ENCODE measurements around the gene GMNN. TPM values are rescaled to one million over a fixed set of nuclear protein-coding genes. Genes with fewer than 3 reads are reported as not detected.

The GMNN gene
- total RNA-seq, 1 experiment from 2014 or later: 98.5 TPM

DNA sequence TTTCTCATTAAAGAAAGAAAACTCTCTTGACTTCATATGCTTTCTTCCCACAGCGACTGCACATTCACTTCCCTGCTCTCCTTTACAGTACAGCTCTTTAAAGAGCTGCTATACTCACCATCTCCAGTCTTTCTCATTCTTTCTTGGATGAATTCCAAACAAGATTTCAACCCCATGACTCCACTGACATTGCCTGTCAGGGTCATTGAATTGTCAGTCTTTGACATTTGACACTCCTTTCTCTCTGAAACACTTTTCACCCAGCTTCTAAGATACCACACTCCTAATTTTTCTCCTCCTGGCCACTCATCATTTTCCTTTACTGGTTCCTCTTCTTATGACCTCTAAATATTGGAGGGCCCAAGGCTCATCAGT lies 24.8 kb downstream of the GMNN start:
- DNase-seq (ENCODE audit: low spot score): no peak
- H3K27me3 Mint-ChIP-seq (ENCODE audit: low read depth): no peaks in the 10 kb centered on the region
- H3K4me1 Mint-ChIP-seq: peaks cover 13% of the 10 kb centered on the region
- H3K4me3 Mint-ChIP-seq: no peak overlapping the region
- CTCF ChIA-PET: interaction anchor here (0.7 kb wide), 1 partner anchor 271 kb away, joined by 3 read pairs; no protein-coding TSS in a partner anchor
- POLR2A ChIA-PET: no interaction called here
- TF ChIP-seq CREB1 (CRISPR knock-in tag; IDR thresholded peaks at IDR 0.05): no peak
- TF ChIP-seq, protein P1, sequence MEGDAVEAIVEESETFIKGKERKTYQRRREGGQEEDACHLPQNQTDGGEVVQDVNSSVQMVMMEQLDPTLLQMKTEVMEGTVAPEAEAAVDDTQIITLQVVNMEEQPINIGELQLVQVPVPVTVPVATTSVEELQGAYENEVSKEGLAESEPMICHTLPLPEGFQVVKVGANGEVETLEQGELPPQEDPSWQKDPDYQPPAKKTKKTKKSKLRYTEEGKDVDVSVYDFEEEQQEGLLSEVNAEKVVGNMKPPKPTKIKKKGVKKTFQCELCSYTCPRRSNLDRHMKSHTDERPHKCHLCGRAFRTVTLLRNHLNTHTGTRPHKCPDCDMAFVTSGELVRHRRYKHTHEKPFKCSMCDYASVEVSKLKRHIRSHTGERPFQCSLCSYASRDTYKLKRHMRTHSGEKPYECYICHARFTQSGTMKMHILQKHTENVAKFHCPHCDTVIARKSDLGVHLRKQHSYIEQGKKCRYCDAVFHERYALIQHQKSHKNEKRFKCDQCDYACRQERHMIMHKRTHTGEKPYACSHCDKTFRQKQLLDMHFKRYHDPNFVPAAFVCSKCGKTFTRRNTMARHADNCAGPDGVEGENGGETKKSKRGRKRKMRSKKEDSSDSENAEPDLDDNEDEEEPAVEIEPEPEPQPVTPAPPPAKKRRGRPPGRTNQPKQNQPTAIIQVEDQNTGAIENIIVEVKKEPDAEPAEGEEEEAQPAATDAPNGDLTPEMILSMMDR (IDR thresholded peaks at IDR 0.05): no peak
- TF ChIP-seq SOX15 (CRISPR knock-in tag; IDR thresholded peaks at IDR 0.05): no peak
- no peak for TF ChIP-seq KAT7 (CRISPR knock-in tag; IDR thresholded peaks at IDR 0.05; ENCODE audit: borderline replicate concordance)
- TF ChIP-seq, protein P2, sequence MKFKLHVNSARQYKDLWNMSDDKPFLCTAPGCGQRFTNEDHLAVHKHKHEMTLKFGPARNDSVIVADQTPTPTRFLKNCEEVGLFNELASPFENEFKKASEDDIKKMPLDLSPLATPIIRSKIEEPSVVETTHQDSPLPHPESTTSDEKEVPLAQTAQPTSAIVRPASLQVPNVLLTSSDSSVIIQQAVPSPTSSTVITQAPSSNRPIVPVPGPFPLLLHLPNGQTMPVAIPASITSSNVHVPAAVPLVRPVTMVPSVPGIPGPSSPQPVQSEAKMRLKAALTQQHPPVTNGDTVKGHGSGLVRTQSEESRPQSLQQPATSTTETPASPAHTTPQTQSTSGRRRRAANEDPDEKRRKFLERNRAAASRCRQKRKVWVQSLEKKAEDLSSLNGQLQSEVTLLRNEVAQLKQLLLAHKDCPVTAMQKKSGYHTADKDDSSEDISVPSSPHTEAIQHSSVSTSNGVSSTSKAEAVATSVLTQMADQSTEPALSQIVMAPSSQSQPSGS (CRISPR knock-in tag; IDR thresholded peaks at IDR 0.05; ENCODE audit: borderline replicate concordance, low read depth): no peak
- no peak for TF ChIP-seq JUN (CRISPR knock-in tag; IDR thresholded peaks at IDR 0.05)
- TF ChIP-seq ZNF671 (CRISPR knock-in tag; IDR thresholded peaks at IDR 0.05): no peak
- TF ChIP-seq OVOL2 (CRISPR knock-in tag; IDR thresholded peaks at IDR 0.05; ENCODE audit: borderline replicate concordance): no peak
- TF ChIP-seq FOXP1 (CRISPR knock-in tag; IDR thresholded peaks at IDR 0.05; ENCODE audit: borderline replicate concordance): no peak
- TF ChIP-seq MYBL2 (CRISPR knock-in tag; IDR thresholded peaks at IDR 0.05): no peak
- TF ChIP-seq ZNF219 (CRISPR knock-in tag; IDR thresholded peaks at IDR 0.05; ENCODE audit: borderline replicate concordance): no peak
- H3K27ac Mint-ChIP-seq: no peak overlapping the region
- H3K9me3 Mint-ChIP-seq: peaks cover 6% of the 10 kb centered on the region; the same call in 1 of the 2 replicates
- H3K36me3 Mint-ChIP-seq: no peaks in the 10 kb centered on the region
- ATAC-seq: no peak

DNA sequence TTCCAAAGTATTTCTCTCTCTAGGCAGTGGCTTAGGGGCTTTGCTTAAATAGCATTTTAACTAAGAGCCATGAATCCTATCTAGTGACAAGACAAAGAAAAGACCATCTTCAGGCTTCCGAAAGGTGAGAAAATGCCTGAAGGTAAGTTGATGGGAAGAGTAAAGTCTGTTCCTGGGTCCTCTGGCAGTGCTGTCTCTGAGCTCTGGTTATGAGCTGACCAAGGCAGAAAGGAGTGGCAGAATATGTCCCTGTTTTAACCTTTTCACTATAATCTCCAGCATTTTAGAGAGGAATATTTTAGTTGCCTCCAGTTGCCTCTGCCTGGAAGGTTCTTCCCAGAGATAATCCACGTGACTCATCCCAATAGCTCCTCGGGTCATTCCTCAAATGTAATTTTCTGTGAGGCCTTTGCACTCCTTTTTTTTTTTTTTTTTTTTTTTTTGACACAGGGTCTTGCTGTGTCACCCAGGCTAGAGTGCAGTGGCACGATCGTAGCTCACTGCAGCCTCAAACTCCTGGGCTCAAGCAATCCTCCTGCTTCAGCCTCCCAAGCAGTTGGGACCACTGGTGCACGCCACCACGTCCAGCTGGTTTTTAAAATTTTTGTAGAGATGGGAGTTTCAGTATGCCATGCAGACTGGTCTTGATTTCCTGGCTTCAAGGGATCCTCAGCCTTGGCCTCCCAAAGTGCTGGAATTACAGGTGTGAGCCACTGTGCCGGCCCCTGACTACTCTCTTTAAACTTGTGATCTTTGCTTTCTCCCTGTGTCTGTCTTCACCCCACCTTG lies 27.7 kb downstream of the GMNN start:
- TF ChIP-seq SMAD3 (CRISPR knock-in tag; IDR thresholded peaks at IDR 0.05; ENCODE audit: borderline replicate concordance): no peak
- TF ChIP-seq MYBL2 (CRISPR knock-in tag; IDR thresholded peaks at IDR 0.05): no peak
- TF ChIP-seq, protein P3, sequence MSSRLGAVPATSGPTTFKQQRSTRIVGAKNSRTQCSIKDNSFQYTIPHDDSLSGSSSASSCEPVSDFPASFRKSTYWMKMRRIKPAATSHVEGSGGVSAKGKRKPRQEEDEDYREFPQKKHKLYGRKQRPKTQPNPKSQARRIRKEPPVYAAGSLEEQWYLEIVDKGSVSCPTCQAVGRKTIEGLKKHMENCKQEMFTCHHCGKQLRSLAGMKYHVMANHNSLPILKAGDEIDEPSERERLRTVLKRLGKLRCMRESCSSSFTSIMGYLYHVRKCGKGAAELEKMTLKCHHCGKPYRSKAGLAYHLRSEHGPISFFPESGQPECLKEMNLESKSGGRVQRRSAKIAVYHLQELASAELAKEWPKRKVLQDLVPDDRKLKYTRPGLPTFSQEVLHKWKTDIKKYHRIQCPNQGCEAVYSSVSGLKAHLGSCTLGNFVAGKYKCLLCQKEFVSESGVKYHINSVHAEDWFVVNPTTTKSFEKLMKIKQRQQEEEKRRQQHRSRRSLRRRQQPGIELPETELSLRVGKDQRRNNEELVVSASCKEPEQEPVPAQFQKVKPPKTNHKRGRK (CRISPR knock-in tag; IDR thresholded peaks at IDR 0.05; ENCODE audit: borderline replicate concordance): no peak
- TF ChIP-seq, protein P4, sequence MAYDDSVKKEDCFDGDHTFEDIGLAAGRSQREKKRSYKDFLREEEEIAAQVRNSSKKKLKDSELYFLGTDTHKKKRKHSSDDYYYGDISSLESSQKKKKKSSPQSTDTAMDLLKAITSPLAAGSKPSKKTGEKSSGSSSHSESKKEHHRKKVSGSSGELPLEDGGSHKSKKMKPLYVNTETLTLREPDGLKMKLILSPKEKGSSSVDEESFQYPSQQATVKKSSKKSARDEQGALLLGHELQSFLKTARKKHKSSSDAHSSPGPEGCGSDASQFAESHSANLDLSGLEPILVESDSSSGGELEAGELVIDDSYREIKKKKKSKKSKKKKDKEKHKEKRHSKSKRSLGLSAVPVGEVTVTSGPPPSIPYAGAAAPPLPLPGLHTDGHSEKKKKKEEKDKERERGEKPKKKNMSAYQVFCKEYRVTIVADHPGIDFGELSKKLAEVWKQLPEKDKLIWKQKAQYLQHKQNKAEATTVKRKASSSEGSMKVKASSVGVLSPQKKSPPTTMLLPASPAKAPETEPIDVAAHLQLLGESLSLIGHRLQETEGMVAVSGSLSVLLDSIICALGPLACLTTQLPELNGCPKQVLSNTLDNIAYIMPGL (CRISPR knock-in tag; IDR thresholded peaks at IDR 0.05): no peak
- TF ChIP-seq, protein P5, sequence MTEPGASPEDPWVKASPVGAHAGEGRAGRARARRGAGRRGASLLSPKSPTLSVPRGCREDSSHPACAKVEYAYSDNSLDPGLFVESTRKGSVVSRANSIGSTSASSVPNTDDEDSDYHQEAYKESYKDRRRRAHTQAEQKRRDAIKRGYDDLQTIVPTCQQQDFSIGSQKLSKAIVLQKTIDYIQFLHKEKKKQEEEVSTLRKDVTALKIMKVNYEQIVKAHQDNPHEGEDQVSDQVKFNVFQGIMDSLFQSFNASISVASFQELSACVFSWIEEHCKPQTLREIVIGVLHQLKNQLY (CRISPR knock-in tag; IDR thresholded peaks at IDR 0.05): no peak
- peak overlapping the region; percentile 89; the same call in 1 of the 2 replicates for H3K27ac Mint-ChIP-seq
- H3K36me3 Mint-ChIP-seq: no peaks in the 10 kb centered on the region
- H3K4me1 Mint-ChIP-seq: peaks cover 11% of the 10 kb centered on the region
- POLR2A ChIA-PET: interaction anchor here (0.7 kb wide), 2 partner anchors 157 to 478 kb away, joined by 6 read pairs; no protein-coding TSS in a partner anchor
- no peaks in the 10 kb centered on the region for H3K27me3 Mint-ChIP-seq (ENCODE audit: low read depth)
- no peak for DNase-seq (ENCODE audit: low spot score)
- H3K4me3 Mint-ChIP-seq: no peak overlapping the region
- H3K9me3 Mint-ChIP-seq: no peaks in the 10 kb centered on the region
- CTCF ChIA-PET: interaction anchor here (0.6 kb wide), 1 partner anchor 222 kb away, joined by 4 read pairs; no protein-coding TSS in a partner anchor
- no peak for ATAC-seq
